MCF 10A (cell line): Measurements from ENCODE around the gene ISG20L2. TPM values are rescaled to one million over a fixed set of nuclear protein-coding genes. Genes with fewer than 3 reads are reported as not detected.

ENCODE experiments used
- BruUV-seq: library from RNA; stranded (reverse); fragments of 400-500 nt; replicated peaks from 2 replicates; lab custom pipeline; 2021; lab: Mats Ljungman, UMichigan
- CTCF ChIA-PET: fragments of 300-600 bp; sonication (Branson Sonifier 250); formaldehyde crosslinking; extraction: SDS; loops from one replicate; lab custom pipeline; 2021; ENCODE audit warnings: antibody characterized with exemption, inconsistent platforms; lab: Yijun Ruan, JAX
- POLR2A ChIA-PET: fragments of 300-600, 350-650 bp; sonication (Branson Sonifier 250); formaldehyde crosslinking; extraction: SDS; loops from one replicate; lab custom pipeline; 2020; ENCODE audit warnings: antibody characterized with exemption, inconsistent platforms; lab: Yijun Ruan, JAX
- DNase-seq: peaks from one replicate; pipeline ENCODE4 v3.0.0-alpha.2; 2018; ENCODE audit not compliant: unreplicated experiment
- H3K27ac Mint-ChIP-seq: one replicate; pipeline ENCODE4 v1.8.0; 2022; ENCODE audit warnings: mild to moderate bottlenecking, low read depth, mixed read lengths; ENCODE audit not compliant: unreplicated experiment
- H3K27me3 Mint-ChIP-seq: one replicate; pipeline ENCODE4 v1.8.0; 2022; ENCODE audit warnings: mixed read lengths; ENCODE audit not compliant: insufficient read depth, unreplicated experiment
- H3K36me3 Mint-ChIP-seq: one replicate; pipeline ENCODE4 v1.8.0; 2022; ENCODE audit warnings: mild to moderate bottlenecking, moderate library complexity, mixed read lengths; ENCODE audit not compliant: insufficient read depth, unreplicated experiment
- H3K4me1 Mint-ChIP-seq: one replicate; pipeline ENCODE4 v1.8.0; 2022; ENCODE audit warnings: mixed read lengths; ENCODE audit not compliant: insufficient read depth, unreplicated experiment
- H3K4me3 Mint-ChIP-seq: one replicate; pipeline ENCODE4 v1.8.0; 2022; ENCODE audit warnings: mild to moderate bottlenecking, moderate library complexity, mixed read lengths; ENCODE audit not compliant: unreplicated experiment
- H3K9me3 Mint-ChIP-seq: one replicate; pipeline ENCODE4 v1.8.0; 2022; ENCODE audit warnings: mixed read lengths; ENCODE audit not compliant: unreplicated experiment
- intact Hi-C: fragments of 100-400 bp; cut with micrococcal nuclease; formaldehyde crosslinking; loops from 2 replicates; pipeline ENCODE4 v1.14.1; 2022
- total RNA-seq: library from RNA; stranded (reverse); gene quantifications from 2 replicates; pipeline ENCODE4 v1.2.3, GENCODE V29; 2022
- TF ChIP-seq, protein P1 (sequence below): fragments of 200-600 bp; IDR thresholded peaks from one replicate; pipeline ENCODE4 v1.8.0; 2022; ENCODE audit warnings: antibody characterized with exemption, mild to moderate bottlenecking; ENCODE audit not compliant: unreplicated experiment

Gene ISG20L2
- total RNA-seq, 1 experiment from 2014 or later = 57.5 TPM

DNA sequence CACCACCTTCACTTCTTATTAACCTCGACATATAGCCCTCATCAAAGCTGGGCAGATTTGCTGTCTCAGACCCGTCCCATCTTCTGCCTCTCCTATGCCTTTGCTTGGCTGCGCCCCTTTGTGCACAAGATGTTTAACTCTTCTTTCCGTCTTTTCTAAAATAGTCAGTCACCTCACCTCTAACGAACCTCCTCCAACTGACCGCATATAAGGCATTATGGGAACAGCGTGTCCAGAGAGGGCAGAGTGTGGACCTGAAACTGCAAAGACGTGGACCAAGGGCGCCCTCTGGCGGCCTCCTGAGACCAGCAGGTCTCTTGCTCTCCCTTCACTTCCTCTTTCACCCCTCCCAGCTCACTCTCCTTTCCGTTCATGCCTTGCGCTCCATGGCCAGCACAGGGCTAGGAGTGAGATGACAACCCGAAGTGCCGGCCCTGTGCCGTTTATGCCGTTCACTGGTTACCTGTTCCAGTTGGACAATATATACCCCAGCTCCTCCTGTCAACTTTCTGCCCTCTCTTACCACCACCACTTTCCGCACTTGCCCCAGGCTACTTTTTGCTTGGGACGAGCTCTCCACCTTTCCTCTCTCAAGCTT is 2.8 kb downstream of the ISG20L2 start:
- TF ChIP-seq, protein P1, sequence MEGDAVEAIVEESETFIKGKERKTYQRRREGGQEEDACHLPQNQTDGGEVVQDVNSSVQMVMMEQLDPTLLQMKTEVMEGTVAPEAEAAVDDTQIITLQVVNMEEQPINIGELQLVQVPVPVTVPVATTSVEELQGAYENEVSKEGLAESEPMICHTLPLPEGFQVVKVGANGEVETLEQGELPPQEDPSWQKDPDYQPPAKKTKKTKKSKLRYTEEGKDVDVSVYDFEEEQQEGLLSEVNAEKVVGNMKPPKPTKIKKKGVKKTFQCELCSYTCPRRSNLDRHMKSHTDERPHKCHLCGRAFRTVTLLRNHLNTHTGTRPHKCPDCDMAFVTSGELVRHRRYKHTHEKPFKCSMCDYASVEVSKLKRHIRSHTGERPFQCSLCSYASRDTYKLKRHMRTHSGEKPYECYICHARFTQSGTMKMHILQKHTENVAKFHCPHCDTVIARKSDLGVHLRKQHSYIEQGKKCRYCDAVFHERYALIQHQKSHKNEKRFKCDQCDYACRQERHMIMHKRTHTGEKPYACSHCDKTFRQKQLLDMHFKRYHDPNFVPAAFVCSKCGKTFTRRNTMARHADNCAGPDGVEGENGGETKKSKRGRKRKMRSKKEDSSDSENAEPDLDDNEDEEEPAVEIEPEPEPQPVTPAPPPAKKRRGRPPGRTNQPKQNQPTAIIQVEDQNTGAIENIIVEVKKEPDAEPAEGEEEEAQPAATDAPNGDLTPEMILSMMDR = peak; percentile 99
- BruUV-seq = no TSS peak
- ChIA-PET CTCF (interaction anchor here (0.5 to 39.7 kb wide), 67 partner anchors 8 to 783 kb away, joined by 3 to 2415 read pairs (median 4); partner anchors contain the start of genes CCT3, CRABP2, HAPLN2 and HDGF), POLR2A (interaction anchor here (0.7 to 8.9 kb wide), 23 partner anchors 10 to 442 kb away, joined by 3 to 231 read pairs (median 7); partner anchors contain the start of genes HDGF, MRPL24, PRCC and TMEM79)
- DNase-seq = peak; percentile 95
- no peak overlapping the region for H3K4me3 Mint-ChIP-seq
- no peak overlapping the region for H3K27ac Mint-ChIP-seq
- H3K4me1 Mint-ChIP-seq = peaks cover 28% of the 10 kb centered on the region
- no peaks in the 10 kb centered on the region for H3K27me3 Mint-ChIP-seq
- intact Hi-C loops = loop anchor here (1.0 kb wide), 10 partner anchors 15 to 202 kb away; partner anchors contain the start of genes HDGF, NTRK1 and PRCC
- no peaks in the 10 kb centered on the region for H3K9me3 Mint-ChIP-seq
- H3K36me3 Mint-ChIP-seq = peaks cover 13% of the 10 kb centered on the region

DNA sequence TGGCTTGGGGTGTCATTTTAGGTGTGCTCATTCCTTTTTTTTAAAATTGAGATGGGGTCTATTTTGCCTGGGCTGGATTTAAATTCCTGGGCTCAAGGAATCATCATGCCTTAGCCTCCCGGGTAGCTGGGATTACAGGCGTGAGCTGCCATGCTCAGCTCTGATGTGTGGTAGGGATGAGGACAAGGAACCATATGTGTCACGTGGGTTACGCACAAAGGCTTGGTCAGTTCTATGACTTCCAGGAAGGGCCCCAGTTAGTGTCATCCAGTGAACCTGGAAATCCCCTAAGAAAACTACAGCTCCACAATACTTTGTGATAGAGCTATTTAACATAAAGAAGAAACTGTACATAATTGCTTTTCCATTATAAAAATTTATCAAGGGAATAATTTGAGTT is 7.0 kb downstream of the ISG20L2 start:
- Mint-ChIP-seq H3K4me3 (no peak overlapping the region), H3K9me3 (no peaks in the 10 kb centered on the region), H3K36me3 (no peaks in the 10 kb centered on the region), H3K4me1 (peaks cover 11% of the 10 kb centered on the region), H3K27ac (peak overlapping the region; percentile 54), H3K27me3 (no peaks in the 10 kb centered on the region)
- DNase-seq = no peak
- intact Hi-C loops = no loop called here
- TF ChIP-seq, protein P1 = no peak
- POLR2A ChIA-PET = interaction anchor here (0.8 to 1.2 kb wide), 2 partner anchors 32 to 1260 kb away, joined by 3 to 11 read pairs; no protein-coding TSS in a partner anchor
- CTCF ChIA-PET = interaction anchor here (0.6 to 39.7 kb wide), 12 partner anchors 23 to 1312 kb away, joined by 3 to 2415 read pairs (median 4); partner anchors contain the start of genes CRABP2, HAPLN2, NES and NTRK1
- BruUV-seq = no TSS peak

DNA sequence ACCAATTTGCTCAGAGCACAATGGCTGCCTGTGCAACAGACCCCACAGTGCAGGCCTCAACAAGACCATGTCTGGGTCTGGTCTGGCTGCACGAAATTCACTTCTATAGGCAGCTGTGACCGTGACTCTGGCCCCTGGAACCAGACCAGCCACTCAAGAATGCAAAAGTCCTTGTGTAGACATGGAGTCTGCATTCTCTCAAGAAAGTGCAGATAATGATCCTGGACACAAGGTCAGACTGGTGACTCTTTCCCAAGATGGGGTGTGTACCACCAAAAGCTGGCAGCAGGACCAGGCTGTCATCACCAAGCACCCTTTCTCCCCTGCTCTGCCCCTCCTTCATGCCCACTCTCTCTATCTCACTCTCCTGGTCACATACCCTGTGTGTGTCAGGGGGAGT is 7.4 kb downstream of the ISG20L2 start:
- ChIA-PET CTCF (interaction anchor here (0.7 to 39.7 kb wide), 10 partner anchors 23 to 207 kb away, joined by 3 to 2415 read pairs (median 4); partner anchors contain the start of genes CRABP2, HAPLN2, NES and NTRK1), POLR2A (interaction anchor here (0.7 to 1.6 kb wide), 5 partner anchors 13 to 1260 kb away, joined by 3 to 11 read pairs (median 3); no protein-coding TSS in a partner anchor)
- no peak for DNase-seq
- Mint-ChIP-seq H3K36me3 (no peaks in the 10 kb centered on the region), H3K27me3 (no peaks in the 10 kb centered on the region), H3K9me3 (no peaks in the 10 kb centered on the region), H3K4me3 (no peak overlapping the region), H3K4me1 (peaks cover 11% of the 10 kb centered on the region), H3K27ac (peak overlapping the region; percentile 54)
- no TSS peak for BruUV-seq
- intact Hi-C loops = no loop called here
- TF ChIP-seq, protein P1 = no peak

DNA sequence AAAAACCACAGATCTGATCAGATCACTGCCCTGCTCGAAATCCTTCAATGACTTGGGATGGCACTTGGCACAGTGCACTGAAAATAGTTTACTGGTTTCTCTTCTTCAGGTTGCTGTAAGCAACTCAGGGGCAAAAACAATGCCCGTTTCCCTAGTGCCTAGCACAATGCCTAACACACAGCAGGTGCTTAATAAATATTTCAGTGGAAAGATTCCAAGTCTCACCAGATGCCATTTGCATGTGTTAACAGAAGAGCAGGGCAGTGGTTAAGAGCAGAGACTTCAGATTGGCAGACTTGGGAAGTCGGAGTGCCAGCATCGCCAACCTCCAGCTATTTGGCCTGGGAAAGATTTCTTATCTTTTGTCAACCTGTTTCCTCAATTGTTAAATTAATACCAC is 11.2 kb downstream of the ISG20L2 start:
- Mint-ChIP-seq H3K4me3 (no peak overlapping the region), H3K4me1 (peaks cover 6% of the 10 kb centered on the region), H3K27ac (no peak overlapping the region), H3K27me3 (no peaks in the 10 kb centered on the region), H3K9me3 (no peaks in the 10 kb centered on the region), H3K36me3 (no peaks in the 10 kb centered on the region)
- ChIA-PET CTCF (interaction anchor here (0.7 to 47.2 kb wide), 5 partner anchors 4 to 761 kb away, joined by 3 to 2415 read pairs (median 8); partner anchors contain the start of genes CRABP2, ISG20L2, METTL25B and NES), POLR2A (interaction anchor here (0.7 kb wide), 1 partner anchor 139 kb away, joined by 4 read pairs; no protein-coding TSS in a partner anchor)
- intact Hi-C loops = no loop called here
- no TSS peak for BruUV-seq
- DNase-seq = no peak
- TF ChIP-seq, protein P1 = no peak
